H1 (cell line): ENCODE measurements around the gene DYNC2H1.

Experiments used
- BACH1 ChIP-seq: IDR thresholded peaks from 2 replicates; pipeline ENCODE4 v1.6.1; 2012; ENCODE audit warnings: low read length, improper control_type of control experiment
- CBX5 ChIP-seq: fragments of 300-800, 300-1000 bp; sonication (generic); IDR thresholded peaks from 2 replicates; pipeline ENCODE4 v1.7.1; 2016; ENCODE audit warnings: antibody characterized with exemption, low read length, low read depth
- EZH2 ChIP-seq: fragments of 200-600 bp; sonication (generic); IDR thresholded peaks from 2 replicates; pipeline ENCODE4 v1.7.1; 2012; ENCODE audit warnings: low read depth, mild to moderate bottlenecking, moderate library complexity, low read length, inconsistent platforms; ENCODE audit not compliant: severe bottlenecking
- GABPA ChIP-seq: IDR thresholded peaks from 2 replicates; pipeline ENCODE4 v1.6.1; 2011; ENCODE audit warnings: mild to moderate bottlenecking, low read length, moderate library complexity, borderline replicate concordance; ENCODE audit not compliant: insufficient read depth
- JUND ChIP-seq: IDR thresholded peaks from 2 replicates; pipeline ENCODE4 v1.6.1; 2011; ENCODE audit warnings: mild to moderate bottlenecking, improper control_type of control experiment, low read length
- NRF1 ChIP-seq: IDR thresholded peaks from 2 replicates; pipeline ENCODE4 v1.6.1; 2011; ENCODE audit warnings: mild to moderate bottlenecking, low read depth, low read length, improper control_type of control experiment
- POLR2A ChIP-seq, 2 experiments: IDR thresholded peaks; 1 replicate in 1 of 2; 2 replicates in 1 of 2; pipeline ENCODE4 v1.6.1; 2011; ENCODE audit warnings: low read depth in 2 of 2, low read length in 2 of 2, mild to moderate bottlenecking in 2 of 2; ENCODE audit errors: control extremely low read depth in 1 of 2
- POLR2AphosphoS5 ChIP-seq: IDR thresholded peaks from 2 replicates; pipeline ENCODE4 v1.6.1; 2011; ENCODE audit warnings: low read depth, low read length
- RNF2 ChIP-seq: fragments of 200-900, 300-1000 bp; sonication (generic); IDR thresholded peaks from 2 replicates; pipeline ENCODE4 v1.7.1; 2016; ENCODE audit warnings: borderline replicate concordance, low read depth, mild to moderate bottlenecking, antibody characterized with exemption, low read length; ENCODE audit not compliant: poor library complexity, severe bottlenecking; ENCODE audit errors: missing control alignments
- SAP30 ChIP-seq: fragments of 300-600 bp; sonication (generic); IDR thresholded peaks from 2 replicates; pipeline ENCODE4 v1.7.1; 2012; ENCODE audit warnings: low read length, moderate library complexity, mild to moderate bottlenecking, inconsistent platforms; ENCODE audit not compliant: insufficient read depth, insufficient replicate concordance
- SP1 ChIP-seq: IDR thresholded peaks from 2 replicates; pipeline ENCODE4 v1.6.1; 2011; ENCODE audit warnings: low read depth, low read length
- TF ChIP-seq, protein P1 (sequence below), 3 experiments: IDR thresholded peaks; 1 replicate in 2 of 3; 2 replicates in 1 of 3; pipeline versions ENCODE4 v1.5.1 to v1.6.1; 2011; ENCODE audit warnings: low read length in 3 of 3, mild to moderate bottlenecking in 3 of 3, inconsistent platforms in 2 of 3, low read depth in 1 of 3, moderate library complexity in 1 of 3; ENCODE audit not compliant: insufficient read depth in 1 of 3; ENCODE audit errors: control extremely low read depth in 1 of 3
- TF ChIP-seq, protein P2 (sequence below): IDR thresholded peaks from 2 replicates; pipeline ENCODE4 v1.6.1; 2011; ENCODE audit warnings: low read length, improper control_type of control experiment
- TF ChIP-seq, protein P3 (sequence below): IDR thresholded peaks from 2 replicates; pipeline ENCODE4 v1.6.1; 2012; ENCODE audit warnings: low read length, inconsistent platforms

DNA sequence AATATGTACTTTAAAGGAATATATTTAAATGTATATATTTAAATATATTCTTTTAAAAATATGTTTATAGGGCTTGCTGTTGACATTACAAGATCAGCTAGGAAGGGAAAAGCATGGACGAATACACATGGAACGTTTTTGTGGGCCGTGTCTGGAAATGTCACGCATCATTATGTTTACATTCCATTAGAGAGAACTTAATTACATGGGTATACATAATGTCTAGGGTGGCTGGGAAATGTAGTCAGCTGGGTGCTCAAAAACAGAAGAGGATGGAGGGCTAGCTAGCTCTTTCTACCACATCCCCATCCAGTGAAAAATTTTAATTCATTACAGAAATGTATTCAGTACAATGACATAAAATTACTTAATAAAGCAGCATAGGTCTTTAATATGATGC, 371.2 kb downstream of the DYNC2H1 start:
- no peak for TF ChIP-seq SP1
- TF ChIP-seq, protein P1, sequence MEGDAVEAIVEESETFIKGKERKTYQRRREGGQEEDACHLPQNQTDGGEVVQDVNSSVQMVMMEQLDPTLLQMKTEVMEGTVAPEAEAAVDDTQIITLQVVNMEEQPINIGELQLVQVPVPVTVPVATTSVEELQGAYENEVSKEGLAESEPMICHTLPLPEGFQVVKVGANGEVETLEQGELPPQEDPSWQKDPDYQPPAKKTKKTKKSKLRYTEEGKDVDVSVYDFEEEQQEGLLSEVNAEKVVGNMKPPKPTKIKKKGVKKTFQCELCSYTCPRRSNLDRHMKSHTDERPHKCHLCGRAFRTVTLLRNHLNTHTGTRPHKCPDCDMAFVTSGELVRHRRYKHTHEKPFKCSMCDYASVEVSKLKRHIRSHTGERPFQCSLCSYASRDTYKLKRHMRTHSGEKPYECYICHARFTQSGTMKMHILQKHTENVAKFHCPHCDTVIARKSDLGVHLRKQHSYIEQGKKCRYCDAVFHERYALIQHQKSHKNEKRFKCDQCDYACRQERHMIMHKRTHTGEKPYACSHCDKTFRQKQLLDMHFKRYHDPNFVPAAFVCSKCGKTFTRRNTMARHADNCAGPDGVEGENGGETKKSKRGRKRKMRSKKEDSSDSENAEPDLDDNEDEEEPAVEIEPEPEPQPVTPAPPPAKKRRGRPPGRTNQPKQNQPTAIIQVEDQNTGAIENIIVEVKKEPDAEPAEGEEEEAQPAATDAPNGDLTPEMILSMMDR (IDR thresholded peaks at IDR 0.05; ENCODE audit: control extremely low read depth in 1 of 3, insufficient read depth in 1 of 3, low read depth in 1 of 3, low read length in 3 of 3) = no peak
- no peak for TF ChIP-seq GABPA
- TF ChIP-seq CBX5 = no peak
- no peak for TF ChIP-seq EZH2
- TF ChIP-seq, protein P2, sequence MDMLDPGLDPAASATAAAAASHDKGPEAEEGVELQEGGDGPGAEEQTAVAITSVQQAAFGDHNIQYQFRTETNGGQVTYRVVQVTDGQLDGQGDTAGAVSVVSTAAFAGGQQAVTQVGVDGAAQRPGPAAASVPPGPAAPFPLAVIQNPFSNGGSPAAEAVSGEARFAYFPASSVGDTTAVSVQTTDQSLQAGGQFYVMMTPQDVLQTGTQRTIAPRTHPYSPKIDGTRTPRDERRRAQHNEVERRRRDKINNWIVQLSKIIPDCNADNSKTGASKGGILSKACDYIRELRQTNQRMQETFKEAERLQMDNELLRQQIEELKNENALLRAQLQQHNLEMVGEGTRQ = no peak
- no peak for TF ChIP-seq POLR2A (IDR thresholded peaks at IDR 0.05; ENCODE audit: control extremely low read depth in 1 of 2, low read depth in 2 of 2, low read length in 2 of 2)
- TF ChIP-seq POLR2AphosphoS5 = no peak
- no peak for TF ChIP-seq JUND
- TF ChIP-seq BACH1 = no peak
- TF ChIP-seq, protein P3, sequence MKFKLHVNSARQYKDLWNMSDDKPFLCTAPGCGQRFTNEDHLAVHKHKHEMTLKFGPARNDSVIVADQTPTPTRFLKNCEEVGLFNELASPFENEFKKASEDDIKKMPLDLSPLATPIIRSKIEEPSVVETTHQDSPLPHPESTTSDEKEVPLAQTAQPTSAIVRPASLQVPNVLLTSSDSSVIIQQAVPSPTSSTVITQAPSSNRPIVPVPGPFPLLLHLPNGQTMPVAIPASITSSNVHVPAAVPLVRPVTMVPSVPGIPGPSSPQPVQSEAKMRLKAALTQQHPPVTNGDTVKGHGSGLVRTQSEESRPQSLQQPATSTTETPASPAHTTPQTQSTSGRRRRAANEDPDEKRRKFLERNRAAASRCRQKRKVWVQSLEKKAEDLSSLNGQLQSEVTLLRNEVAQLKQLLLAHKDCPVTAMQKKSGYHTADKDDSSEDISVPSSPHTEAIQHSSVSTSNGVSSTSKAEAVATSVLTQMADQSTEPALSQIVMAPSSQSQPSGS = no peak
- no peak for TF ChIP-seq SAP30
- TF ChIP-seq NRF1 = no peak
- no peak for TF ChIP-seq RNF2
